Tibial artery (tissue), 4 donors: ENCODE measurements around the gene PTPN7.

Source experiments
- DNase-seq, 2 donors: peaks; one replicate each; pipeline ENCODE4 v3.0.0-alpha.2; 2019
- H3K27ac ChIP-seq, 2 donors: fragments of 200-600 bp; sonication (generic) in 1 of 2; 1 replicate in 1 of 2; 2 replicates in 1 of 2; pipeline ENCODE4 v1.5.1; 2018 to 2019; ENCODE audit warnings: mild to moderate bottlenecking in 1 of 2
- H3K27me3 ChIP-seq, 2 donors: fragments of 200-600 bp; sonication (generic) in 1 of 2; one replicate each; pipeline versions ENCODE4 v1.5.1 to v1.6.0; 2016 to 2019
- H3K36me3 ChIP-seq, 3 donors: fragments of 200-600 bp; sonication (generic) in 2 of 3; one replicate each; pipeline ENCODE4 v1.5.1; 2016 to 2019; ENCODE audit warnings: mild to moderate bottlenecking in 2 of 3
- H3K4me1 ChIP-seq, 4 donors: fragments of 200-600 bp; sonication (generic) in 2 of 4; 1 replicate in 3 of 4; 2 replicates in 1 of 4; pipeline ENCODE4 v1.5.1; 2016 to 2019
- H3K4me3 ChIP-seq, 2 donors: fragments of 200-600 bp; sonication (generic) in 1 of 2; 1 replicate in 1 of 2; 2 replicates in 1 of 2; pipeline ENCODE4 v1.5.1; 2018 to 2019; ENCODE audit warnings: mild to moderate bottlenecking in 2 of 2
- H3K9me3 ChIP-seq, 3 donors: fragments of 200-600 bp; sonication (generic) in 1 of 3; one replicate each; pipeline ENCODE4 v1.5.1; 2016 to 2019
- intact Hi-C: fragments of 100-400 bp; cut with DNase I; formaldehyde crosslinking; loops from one replicate; pipeline ENCODE4 v1.15.0; 2023; ENCODE audit warnings: low total_unique reads
- TF ChIP-seq, protein P1 (sequence below), 2 experiments: fragments of 200-600 bp in 1 of 2; fragments of 450-650 bp in 1 of 2; IDR thresholded peaks; one replicate each; pipeline ENCODE4 v1.5.1; 2017 to 2019; ENCODE audit warnings: antibody characterized with exemption in 2 of 2, mild to moderate bottlenecking in 1 of 2, moderate library complexity in 1 of 2

The PTPN7 gene

DNA sequence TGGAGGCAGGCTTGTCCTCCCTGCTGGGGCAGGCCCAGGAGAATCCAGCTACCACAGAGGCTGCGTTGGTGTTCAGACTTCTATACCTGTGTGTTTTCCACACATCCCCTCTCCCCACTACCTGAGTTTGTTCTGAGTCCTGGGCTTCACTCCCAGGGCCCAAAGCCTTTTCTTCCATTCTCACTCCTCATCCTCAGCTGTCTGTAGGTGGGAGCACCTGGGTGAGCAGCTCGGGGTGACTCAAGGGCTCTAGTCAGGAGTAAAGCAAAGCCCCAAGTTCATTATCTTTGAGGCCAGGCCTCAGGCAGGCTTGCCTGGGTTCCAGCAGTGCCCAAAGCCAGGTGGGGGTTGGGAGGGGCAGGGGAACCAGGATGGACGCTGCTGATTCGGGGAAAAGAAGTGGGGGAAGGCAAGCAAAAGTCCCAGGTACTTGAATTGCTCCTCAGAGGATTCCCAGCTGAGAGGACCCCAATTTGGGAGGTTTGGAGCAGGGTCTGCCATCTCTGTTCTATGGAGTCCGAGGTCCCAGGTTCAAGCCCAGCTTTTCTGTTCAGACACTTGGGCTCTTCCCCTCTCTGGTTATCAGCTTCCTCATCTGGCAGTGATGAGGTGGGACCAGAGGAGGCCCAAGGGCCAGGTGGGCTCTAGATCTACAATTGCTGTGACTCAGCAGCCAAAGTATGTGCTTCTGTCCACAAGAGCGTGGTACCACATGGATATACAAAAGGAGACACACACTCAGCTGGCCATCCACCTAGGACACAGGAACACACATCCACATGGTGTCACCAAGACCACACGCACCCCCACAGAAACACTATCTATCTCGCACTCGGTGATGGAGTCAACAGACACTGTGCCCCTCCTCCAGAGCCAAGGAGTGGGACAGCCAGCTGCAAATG, 5.8 kb upstream of the PTPN7 start:
- TF ChIP-seq, protein P1, sequence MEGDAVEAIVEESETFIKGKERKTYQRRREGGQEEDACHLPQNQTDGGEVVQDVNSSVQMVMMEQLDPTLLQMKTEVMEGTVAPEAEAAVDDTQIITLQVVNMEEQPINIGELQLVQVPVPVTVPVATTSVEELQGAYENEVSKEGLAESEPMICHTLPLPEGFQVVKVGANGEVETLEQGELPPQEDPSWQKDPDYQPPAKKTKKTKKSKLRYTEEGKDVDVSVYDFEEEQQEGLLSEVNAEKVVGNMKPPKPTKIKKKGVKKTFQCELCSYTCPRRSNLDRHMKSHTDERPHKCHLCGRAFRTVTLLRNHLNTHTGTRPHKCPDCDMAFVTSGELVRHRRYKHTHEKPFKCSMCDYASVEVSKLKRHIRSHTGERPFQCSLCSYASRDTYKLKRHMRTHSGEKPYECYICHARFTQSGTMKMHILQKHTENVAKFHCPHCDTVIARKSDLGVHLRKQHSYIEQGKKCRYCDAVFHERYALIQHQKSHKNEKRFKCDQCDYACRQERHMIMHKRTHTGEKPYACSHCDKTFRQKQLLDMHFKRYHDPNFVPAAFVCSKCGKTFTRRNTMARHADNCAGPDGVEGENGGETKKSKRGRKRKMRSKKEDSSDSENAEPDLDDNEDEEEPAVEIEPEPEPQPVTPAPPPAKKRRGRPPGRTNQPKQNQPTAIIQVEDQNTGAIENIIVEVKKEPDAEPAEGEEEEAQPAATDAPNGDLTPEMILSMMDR (IDR thresholded peaks at IDR 0.05): no peak
- Histone ChIP-seq H3K4me1 (peaks cover 0 to 3% (median 0%) of the 10 kb centered on the region in 4 donors), H3K4me3 (no peak overlapping the region), H3K27me3 (peaks cover 0 to 4% of the 10 kb centered on the region in 2 donors), H3K27ac (no peak overlapping the region), H3K36me3 (no peaks in the 10 kb centered on the region), H3K9me3 (no peaks in the 10 kb centered on the region)
- intact Hi-C loops: no loop called here
- DNase-seq: no peak

DNA sequence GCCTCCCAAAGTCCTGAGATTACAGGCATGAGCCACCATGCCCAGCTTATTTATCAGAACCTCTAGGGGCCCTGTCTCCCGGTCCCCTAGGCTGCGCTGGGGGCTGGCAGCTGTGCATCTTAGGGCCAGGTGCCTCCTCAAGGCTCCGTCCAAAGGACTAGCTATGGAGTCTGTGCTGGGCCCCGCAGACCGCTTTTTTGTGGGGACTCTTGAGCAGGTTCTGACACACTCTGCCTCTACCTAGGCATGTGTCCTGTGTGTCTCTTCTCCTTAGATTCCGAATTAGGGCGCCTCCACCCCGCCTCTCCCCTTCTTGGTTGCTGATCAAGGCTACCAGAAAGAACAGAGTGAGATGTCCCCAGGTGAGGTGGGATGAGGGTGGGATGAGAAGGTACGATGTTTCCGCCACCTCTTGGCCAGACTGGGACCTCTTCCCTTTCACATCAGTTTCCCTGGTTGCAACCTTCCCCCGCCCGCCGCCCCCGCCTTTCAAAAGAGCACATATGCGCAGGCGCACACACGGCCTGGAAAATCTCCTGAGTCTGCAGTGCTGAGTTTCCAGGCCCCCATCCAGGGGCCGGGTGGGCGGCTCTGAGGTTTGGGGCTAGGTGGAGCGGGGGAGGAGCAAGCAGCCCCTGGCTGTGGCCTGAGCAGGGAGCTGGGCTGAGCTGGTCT, 5.0 kb upstream of the PTPN7 start:
- no peak overlapping the region for H3K27ac ChIP-seq
- TF ChIP-seq, protein P1 (IDR thresholded peaks at IDR 0.05): no peak
- H3K27me3 ChIP-seq: peaks cover 0 to 4% of the 10 kb centered on the region in 2 donors
- DNase-seq: no peak
- intact Hi-C loops: no loop called here
- H3K36me3 ChIP-seq: no peaks in the 10 kb centered on the region
- H3K4me3 ChIP-seq: no peak overlapping the region
- peaks cover 0 to 3% (median 0%) of the 10 kb centered on the region in 4 donors for H3K4me1 ChIP-seq
- no peaks in the 10 kb centered on the region for H3K9me3 ChIP-seq

DNA sequence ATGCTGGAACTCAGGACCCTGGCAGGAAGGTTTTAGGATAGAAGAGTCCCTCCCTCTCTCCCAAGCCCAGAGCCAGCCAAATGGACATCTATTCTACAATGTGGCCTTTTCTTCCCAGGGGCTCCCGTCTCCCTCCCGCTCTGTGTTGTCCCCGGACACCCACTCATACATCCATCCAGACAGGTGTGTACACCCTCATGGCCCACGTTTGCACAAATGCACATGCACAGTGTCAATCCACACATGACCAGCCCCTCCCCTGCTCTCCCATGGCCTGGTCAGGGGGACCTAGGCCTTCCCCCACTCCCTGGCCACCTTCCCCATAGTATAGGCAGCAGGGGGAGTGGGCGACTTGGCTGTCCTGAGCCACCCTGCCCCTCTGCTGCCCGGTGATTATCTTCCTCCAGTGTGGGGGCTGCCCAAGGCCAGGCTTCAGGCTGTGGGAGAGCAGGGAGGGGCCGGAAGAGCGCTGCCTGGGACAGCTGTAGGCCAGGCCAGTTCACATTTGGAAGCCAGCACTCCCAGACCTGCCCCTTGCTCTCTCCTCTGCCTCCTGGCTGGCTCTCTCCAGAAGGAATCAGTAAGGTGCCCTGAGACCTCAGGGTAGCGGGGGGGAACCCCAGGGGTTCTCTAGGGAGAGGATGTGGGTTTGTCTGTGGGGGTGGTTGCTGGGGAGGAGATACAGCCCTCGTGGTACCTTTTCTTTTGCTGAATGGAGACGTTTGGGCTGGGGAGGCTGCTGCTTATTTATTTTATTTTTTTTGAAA, 4.1 kb upstream of the PTPN7 start:
- Histone ChIP-seq H3K27me3 (no peaks in the 10 kb centered on the region), H3K4me1 (peaks cover 0 to 3% (median 0%) of the 10 kb centered on the region in 4 donors), H3K36me3 (no peaks in the 10 kb centered on the region), H3K27ac (no peak overlapping the region), H3K9me3 (no peaks in the 10 kb centered on the region), H3K4me3 (no peak overlapping the region)
- intact Hi-C loops: no loop called here
- TF ChIP-seq, protein P1 (IDR thresholded peaks at IDR 0.05): no peak
- no peak for DNase-seq

DNA sequence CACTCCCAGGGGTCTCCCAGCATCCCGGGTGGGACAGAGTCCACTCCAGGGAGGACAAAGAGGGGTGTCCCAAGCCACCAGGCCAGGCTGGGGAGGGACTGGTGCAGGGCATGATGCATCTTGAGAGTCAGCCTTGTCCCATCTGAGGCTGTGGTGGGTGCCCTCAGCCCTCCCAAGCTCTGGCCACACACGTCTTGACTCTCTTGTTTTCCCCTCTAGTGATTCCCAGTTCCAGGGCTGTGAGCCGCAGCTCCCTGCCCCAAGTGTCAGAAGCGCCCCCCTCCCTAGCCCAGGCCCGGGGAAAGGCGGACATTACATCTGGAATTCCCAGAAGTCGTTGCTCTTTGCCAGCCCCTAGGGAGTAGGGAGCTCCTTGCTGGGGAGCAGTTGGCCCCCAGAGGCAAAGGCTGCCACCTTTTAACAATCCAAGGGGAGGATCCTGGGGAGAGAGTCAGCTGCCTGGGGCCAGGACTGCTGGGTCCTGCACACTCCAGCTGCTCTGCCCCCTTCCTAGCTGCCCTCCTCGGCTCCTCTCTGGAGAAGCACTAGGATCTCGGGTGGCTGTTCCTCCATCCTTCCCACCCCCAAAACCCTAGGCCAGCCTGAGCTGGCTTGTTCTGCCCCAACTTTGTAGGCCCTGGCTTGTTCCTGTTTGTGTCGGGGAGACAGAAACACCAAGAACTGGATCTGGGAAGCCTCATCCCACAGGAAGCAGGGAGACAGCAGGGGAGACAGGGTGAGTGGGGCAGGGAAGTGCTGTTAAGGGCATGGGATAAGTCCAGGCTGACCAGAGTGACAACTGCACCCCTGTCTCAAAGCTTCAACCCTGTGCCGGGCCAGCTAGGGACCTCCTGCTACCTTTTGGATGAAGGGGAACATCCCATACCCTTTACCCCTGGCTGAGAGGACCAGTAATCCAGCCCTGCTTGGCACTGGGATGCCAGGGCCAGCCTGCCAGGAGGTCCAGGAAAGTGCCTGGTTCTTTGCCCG, 3.2 kb upstream of the PTPN7 start:
- H3K27me3 ChIP-seq: no peaks in the 10 kb centered on the region
- H3K4me3 ChIP-seq: no peak overlapping the region
- H3K9me3 ChIP-seq: no peaks in the 10 kb centered on the region
- DNase-seq: no peak
- intact Hi-C loops: no loop called here
- H3K36me3 ChIP-seq: no peaks in the 10 kb centered on the region
- peaks cover 0 to 3% (median 0%) of the 10 kb centered on the region in 4 donors for H3K4me1 ChIP-seq
- H3K27ac ChIP-seq: no peak overlapping the region
- TF ChIP-seq, protein P1 (IDR thresholded peaks at IDR 0.05): no peak
